GM19099 (cell line): Measurements from ENCODE around the gene WFDC1.

Experiments used
- POLR2A ChIP-seq: IDR thresholded peaks from 3 replicates; pipeline ENCODE4 v1.6.1; 2011; ENCODE audit warnings: low read depth; ENCODE audit not compliant: insufficient read length; ENCODE audit errors: extremely low read depth

Gene WFDC1

GRCh38 chr16:84267380-84267779, 27.3 kb upstream of the WFDC1 start:
- TF ChIP-seq POLR2A = no peak

- TF ChIP-seq POLR2A = no peak
These were observed 26.2 kb upstream of the WFDC1 start for GRCh38 chr16:84268291-84269040.

GRCh38 chr16:84270071-84270470, 24.6 kb upstream of the WFDC1 start:
- no peak for TF ChIP-seq POLR2A

- no peak for TF ChIP-seq POLR2A
These were observed 24.1 kb upstream of the WFDC1 start for GRCh38 chr16:84270531-84270930.

GRCh38 chr16:84271037-84271436, 23.6 kb upstream of the WFDC1 start:
- no peak for TF ChIP-seq POLR2A

- no peak for TF ChIP-seq POLR2A
These were observed 22.8 kb upstream of the WFDC1 start for GRCh38 chr16:84271866-84272265.

- TF ChIP-seq POLR2A = no peak
These were observed 21.8 kb upstream of the WFDC1 start for GRCh38 chr16:84272740-84273320.

- no peak for TF ChIP-seq POLR2A
These were observed 20.2 kb upstream of the WFDC1 start for GRCh38 chr16:84274515-84274914.

GRCh38 chr16:84275585-84276151, 19.0 kb upstream of the WFDC1 start:
- no peak for TF ChIP-seq POLR2A

GRCh38 chr16:84277244-84277823, 17.3 kb upstream of the WFDC1 start:
- no peak for TF ChIP-seq POLR2A

GRCh38 chr16:84278333-84278732, 16.3 kb upstream of the WFDC1 start:
- no peak for TF ChIP-seq POLR2A

- TF ChIP-seq POLR2A = no peak
These were observed 15.7 kb upstream of the WFDC1 start for GRCh38 chr16:84278968-84279367.

GRCh38 chr16:84279881-84280280, 14.8 kb upstream of the WFDC1 start:
- TF ChIP-seq POLR2A = no peak

GRCh38 chr16:84281074-84281473, 13.6 kb upstream of the WFDC1 start:
- TF ChIP-seq POLR2A = no peak

- no peak for TF ChIP-seq POLR2A
These were observed 12.1 kb upstream of the WFDC1 start for GRCh38 chr16:84282533-84282932.

GRCh38 chr16:84283314-84284153, 11.1 kb upstream of the WFDC1 start:
- no peak for TF ChIP-seq POLR2A

- TF ChIP-seq POLR2A = no peak
These were observed 10.4 kb upstream of the WFDC1 start for GRCh38 chr16:84284154-84284722.
